HG03565 (cell line): ENCODE data around the gene CIB2.

ENCODE experiments used
- ATAC-seq: cut with Tn5 transposase; IDR thresholded peaks from one replicate; pipeline ENCODE4 v1.9.1; 2021; ENCODE audit warnings: mild to moderate bottlenecking, moderate library complexity; ENCODE audit not compliant: unreplicated experiment

The CIB2 gene

DNA sequence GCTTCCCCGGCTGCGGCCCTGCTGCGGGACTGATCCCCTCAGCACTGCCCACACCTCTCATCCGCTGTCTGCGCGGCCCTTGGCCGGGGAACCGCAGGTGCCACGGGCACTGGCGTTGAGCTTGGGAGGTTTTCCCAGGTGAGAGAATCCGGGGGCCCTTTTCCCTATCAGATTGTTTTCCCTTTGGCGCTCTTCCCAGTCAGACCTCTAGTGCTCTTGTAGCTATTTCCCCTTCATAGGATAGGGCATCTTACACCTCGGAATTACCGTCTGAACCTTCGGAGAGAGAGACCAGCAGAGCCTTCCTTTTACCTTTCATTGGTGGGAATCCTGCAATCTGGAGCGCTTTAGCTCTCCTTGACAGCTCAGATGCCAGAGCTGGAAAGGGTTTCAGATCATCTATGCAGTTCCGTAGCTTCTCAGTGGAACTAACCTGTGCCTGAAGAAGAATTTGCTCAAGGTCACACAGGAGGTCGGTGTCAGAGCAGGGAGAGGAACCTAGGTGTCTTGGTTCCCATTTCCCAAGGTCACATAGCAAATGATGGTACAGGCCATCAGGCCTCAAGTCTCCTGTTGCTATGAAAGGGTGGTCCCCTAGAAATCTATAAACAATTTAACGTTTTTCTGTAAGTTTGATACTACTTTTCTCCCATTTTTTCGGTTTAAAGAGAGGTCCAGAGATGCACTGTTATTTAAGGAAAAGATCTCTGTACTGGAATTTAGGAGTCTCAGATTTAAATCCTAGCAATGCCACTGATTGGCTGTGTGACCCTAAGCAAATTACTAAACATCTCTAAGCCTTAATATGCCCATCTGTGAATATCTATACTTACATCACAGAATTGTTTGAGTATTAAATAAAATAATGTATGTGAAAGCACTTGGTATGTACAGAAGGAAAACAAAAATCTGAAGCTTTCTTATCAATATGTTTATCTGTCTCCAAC, 18.8 kb upstream of the CIB2 start:
- peak; percentile 27 for ATAC-seq

DNA sequence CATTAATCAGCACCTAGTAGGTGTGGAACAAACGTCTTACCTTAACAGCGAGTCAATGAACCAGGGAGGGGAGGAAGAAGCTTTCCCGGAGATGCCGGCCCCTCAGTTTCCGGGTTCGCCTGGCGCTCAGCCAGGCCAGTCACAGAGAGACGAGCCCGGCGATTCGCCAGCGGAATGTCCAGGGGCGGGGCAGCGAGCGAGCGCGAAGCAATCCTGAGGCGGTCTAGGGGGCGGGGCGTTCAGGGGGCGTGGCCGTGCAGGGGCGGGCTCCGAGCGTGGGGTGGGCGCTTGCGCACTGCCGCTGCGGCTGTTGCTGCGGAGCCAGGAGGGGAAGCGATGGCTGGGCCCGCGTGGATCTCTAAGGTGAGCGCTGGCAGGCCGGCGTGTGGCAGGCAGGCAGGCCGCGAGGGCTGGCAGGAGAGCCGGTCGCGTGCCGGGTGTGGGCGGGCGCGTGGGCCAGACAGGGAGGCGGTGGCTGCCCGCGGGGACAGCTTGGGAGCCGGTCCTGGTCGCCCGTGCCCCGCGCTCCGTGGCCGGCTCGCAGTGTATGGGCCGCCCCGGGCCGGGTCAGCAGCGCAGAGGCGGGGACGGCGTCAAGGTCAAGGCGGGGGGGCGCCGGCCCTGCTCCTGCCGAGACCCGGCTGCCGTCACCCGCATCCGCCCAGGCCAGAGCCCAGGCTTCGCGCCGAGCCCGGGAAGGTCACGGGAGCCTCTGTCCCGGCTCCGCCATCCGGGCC, 18.0 kb upstream of the CIB2 start, which contains the start of gene IDH3A:
TSS of gene IDH3A (plus strand) at position 295 of the 737 bp plus-strand sequence. CDS start at position 337, 42 bp downstream.
- peak; percentile 83 for ATAC-seq

DNA sequence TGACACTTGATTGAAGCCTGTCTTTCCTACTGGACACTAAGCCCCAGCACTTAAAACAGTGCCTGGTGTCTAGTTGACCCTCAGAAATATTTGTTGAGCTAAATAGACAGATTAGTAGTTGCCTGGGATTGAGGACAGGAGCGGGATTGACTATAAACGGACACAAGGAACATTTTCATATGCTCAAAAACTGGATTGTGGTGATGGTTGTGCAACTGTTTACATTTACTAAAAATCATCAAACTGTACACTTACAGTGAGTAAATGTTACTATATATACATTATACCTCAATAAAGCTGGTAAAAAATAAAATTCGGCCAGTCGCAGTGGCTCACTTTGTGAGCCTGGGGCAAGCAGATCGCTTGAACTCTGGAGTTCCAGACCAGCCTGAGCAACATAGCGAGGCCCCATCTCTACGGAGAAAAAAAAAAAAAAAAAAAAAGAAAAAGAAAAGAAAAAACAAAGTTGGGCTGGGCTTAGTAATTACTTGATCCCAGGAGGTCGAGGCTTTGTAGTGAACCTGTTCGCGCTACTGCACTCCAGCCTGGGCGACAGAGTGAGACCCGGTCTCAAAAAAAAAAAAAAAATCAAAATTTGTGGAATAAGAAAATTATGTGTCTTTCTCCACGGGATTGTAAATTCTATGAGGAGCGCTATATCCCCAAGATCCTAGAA, 17.3 kb upstream of the CIB2 start:
- no peak for ATAC-seq

DNA sequence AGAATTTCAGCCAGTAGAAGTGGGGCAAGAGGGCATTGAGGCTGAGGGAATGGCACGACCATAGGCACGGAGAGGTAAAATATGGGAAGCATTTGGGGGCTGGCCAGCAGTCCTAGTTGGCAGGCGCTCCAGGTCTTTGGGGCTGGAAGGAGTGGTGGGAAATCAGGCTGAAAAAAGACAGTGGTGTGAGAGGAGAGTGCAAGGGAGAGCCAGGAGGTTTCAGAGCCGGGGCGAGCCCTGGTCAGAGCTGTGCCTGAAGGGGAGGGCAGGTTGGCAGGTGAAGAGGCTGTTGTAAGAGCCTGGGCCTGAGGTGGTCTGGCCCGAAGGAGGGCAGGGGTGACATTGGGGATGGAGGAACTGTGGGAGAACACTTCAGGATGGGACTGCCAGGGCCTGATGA, 16.3 kb upstream of the CIB2 start:
- ATAC-seq: no peak

DNA sequence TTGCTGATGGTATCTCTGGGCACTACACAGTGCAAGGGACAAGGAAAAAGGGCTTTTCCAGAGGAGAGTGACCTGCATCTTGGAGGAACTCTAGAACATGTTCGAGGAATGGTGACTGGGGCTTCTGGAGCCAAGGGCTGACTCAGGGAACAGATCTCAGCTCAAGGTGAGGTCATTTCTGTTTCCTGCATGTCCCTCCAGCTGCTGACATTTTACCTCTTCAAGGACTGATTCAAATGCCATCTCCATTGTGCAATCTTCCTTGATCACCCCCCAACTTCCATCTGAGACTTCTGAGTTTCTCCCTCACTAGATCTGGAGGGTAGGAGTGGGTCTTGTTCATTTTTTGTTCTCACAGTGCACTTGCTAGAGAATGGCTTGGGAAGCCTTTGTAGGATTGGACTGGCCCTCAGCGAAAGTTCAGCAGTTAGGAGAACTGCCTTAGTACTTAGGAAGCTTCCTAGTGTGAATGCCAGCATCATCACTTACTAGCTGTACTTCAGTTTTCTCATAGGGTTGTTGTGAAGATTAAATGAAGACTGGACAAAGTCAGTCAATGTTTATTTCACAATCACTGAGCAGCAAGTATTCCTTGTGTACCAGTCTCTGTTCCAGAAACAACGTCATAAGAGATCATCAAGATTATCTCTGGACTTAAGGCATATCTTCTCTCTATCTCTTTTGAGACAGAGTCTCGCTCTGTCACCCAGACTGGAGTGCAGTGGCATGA, 15.3 kb upstream of the CIB2 start:
- ATAC-seq: no peak

DNA sequence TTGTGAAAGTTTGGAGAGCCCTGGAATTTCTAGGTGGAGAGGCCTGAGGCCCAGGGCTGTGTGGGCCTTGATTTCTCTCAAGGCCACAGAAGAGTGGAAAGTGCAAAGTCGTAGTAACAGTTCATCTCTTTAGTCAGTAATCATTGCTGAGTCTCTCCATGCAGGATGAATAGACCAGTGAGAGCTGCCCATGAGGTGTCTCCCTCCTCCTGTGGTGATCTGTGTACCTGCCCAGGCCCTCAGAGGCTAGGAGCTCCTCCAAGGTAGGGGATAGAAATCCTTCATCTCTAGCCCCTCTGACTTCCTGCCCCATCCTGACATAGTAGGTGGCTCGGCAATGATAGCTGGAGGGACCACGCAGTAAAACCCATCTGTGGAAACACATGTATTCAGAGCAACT, 11.1 kb upstream of the CIB2 start:
- no peak for ATAC-seq

DNA sequence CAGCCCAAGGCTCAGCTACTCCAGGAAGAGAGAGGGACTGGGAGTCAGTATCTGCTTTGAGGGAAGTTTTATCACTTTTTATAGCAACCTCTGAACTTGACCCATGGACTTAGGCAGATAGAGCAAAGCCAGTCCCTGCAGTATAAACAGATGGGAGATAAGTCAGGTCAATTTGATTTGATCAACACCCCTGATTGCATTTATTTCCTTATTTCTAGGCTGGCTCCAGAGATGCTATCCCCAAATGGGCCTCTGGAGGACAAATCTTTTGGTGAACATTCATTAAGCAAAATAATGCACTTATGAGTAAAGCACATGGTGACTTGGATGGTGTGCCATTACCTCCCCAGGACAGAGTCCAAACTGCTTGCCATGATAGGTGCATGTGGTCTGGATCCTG, 9.0 kb upstream of the CIB2 start:
- ATAC-seq: no peak

DNA sequence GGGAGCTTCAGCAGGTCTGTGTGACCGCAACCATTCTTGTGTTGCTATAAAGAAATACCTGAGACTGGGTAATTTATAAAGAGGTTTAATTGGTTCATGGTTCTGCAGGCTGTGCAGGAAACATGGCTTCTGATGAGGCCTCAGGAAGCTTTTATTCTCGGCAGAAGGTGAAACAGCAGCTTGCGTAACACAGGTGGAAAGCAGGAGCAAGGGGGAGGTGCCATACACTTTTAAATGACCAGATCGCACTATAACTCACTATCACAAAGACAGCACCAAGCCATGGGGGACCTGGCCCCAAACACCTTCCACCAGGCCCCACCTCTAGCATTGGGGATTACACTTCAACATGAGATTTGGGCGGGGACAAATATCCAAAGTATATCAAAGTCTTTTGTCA, 8.3 kb upstream of the CIB2 start:
- no peak for ATAC-seq

DNA sequence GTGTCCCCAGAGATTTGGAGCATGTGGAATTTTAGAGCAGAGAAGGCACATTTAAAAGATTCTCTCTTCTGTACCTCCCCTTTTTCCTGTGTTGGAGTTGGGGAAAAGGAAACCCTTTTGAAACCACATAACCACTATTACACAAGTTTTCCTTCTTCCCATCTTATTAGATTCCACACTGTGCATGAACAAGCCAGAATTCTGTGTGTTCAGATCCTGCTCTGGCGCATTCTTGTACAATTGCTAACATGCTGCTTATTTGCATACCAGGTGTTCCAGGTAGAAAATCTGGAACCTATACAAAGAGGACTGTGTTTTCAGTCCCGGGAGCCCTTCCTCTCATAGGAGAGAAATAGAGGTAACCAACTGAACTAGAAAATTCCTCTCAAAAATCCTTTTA, 2.6 kb upstream of the CIB2 start:
- no peak for ATAC-seq

DNA sequence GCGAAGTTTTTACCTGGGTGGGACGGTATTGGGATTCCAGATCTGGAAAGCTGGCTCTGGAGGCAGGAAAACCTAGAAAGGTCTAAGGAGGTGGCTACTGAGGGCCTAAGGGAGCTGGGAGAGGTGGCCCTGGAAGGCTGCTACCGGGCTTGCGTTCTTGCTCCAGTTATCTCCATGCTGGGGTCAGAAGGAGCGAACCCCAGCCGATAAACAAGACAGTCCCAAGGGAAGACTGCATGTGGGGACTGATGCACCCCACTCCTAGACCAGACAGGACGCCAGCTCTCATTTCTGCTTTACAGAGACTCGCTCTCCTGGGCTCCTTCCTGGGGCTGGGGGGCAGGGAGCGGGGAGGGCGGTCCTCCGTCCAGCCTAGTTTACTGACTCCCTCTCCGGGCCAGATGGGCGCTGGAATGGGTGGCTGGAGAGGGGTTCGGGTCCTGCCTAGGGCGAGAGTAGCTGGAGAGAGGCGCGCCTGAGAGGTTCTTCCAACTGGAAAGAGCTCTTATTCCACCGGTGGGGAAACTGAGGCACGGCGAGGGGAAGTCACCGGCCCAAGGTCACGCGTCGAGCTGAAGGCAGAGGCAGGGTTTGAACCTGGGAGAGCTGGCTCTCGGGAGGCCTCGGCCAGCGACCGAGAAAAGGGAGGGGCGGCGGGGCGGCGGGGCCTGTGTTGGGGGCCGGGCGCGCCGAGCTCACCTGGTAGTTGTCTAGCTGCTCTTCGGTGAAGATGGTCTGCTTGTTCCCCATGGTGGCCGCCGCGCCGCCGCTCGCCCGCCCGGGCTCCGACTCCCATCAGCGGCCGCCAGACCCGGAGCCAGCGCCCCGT, 565 bp downstream of the CIB2 start:
- ATAC-seq: peak; percentile 34

DNA sequence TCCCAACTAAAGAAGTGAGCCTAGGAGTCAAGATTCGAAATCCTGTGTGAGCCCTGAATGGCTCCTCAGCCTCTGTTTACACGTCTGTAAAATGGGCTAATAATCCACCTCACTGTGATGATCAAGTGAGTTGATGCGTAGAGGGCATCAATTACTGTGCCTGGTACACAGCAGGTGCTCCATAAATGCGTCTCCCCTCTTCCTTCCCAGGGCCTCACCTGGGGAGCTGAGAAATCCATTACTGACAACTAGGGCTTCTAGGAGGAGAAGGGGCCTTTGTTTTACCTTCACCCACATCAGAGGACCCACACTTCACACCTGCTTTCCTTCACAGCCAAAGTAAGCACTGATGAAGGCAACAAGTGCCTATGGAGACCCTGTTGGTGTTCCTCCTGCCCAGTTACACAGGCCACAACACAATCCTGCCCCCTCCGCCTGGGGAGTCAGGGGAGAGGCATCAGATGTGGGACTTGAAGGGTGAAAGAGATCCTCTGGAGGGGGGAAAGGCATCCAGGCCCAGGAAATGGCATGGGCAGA, 1.4 kb downstream of the CIB2 start:
- ATAC-seq: no peak

DNA sequence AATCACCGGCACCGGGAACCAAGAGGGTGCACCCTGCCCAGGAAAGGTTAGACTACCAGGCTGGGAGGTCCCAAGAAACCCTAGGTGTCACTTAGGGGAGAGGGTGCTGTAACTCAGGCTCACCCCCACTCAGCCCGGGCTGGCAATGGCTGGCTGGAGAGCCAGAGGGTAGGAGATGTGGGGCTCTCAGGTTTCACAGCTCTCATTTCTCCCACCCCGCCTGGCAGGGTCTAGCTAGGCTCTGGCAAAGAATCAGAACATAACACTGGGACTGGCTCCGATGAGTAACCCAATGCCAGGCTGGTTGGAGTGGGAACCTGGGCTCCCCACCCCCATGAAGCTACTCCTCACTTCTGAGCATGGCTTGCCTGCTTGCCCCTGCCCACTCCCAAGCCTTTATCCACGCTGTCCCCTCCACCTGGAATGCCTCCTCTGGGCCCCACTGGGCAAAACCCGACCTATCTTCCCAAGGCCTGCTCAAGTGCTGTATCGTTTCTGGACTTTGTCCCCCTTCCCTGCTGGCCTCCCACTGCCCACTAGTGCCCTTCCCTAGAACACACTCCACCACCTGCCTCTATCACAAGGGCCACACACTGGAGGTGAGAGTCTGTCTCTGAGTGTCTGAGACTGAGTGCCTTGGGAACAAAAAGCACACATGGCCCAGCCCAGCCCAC, 2.0 kb downstream of the CIB2 start:
- no peak for ATAC-seq

DNA sequence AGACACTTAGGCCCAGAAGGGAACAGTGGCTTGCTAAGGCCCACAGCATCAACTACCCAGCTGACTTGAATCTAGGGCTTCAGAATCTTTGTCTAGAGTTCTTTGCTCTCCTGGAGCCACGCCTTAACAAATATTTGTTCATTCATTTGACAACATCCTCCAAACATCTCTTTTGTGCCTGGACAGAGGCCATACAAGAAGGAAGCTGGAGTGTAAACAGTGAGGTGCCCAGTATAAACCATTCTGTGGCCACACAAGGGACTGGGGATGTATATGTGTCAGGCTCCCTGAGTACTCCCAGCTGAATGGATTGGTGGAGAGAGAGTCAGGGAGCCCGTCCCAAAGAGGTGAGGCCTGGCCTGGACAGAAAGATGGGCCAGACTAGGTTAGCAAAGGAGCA, 3.4 kb downstream of the CIB2 start:
- no peak for ATAC-seq

DNA sequence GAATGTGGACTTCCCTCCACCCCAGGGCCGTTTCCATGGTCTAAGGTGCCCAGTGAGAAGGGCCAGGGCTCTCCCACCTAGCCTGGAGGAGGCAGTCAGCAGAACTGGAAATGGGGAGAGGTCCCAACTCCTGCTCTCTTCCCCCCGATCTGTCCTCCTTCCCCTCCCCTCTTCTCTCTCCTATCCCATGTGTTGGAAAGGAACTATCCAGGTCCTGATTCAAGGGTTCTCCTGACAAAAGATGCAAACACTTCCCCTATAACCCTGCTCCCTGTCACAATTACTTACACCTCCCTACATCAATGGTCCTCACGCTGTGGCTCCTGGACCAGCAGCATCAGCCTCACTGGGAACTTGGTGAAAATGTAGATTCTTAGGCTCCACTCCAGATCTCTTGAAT, 6.0 kb downstream of the CIB2 start:
- ATAC-seq: no peak

DNA sequence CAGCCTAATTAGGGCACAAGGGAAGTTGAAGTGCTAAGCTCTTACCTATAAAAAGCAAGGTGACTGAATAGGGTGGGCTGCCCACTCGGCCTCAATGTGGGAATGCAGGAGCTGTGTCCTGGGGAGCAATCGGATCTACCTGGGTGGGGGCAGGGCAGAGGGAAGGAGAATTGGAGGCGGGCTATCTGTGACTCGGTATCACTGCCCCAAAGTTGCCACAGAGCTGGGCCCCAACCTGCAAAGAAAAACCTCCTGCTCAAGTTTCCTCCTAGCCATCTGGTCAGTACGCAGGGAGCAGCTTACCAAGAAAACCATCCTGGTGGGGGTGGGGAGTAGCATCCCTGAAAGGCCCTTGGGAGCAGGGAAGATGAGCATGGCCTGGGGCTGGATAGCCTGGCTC, 10.7 kb downstream of the CIB2 start:
- ATAC-seq: no peak

DNA sequence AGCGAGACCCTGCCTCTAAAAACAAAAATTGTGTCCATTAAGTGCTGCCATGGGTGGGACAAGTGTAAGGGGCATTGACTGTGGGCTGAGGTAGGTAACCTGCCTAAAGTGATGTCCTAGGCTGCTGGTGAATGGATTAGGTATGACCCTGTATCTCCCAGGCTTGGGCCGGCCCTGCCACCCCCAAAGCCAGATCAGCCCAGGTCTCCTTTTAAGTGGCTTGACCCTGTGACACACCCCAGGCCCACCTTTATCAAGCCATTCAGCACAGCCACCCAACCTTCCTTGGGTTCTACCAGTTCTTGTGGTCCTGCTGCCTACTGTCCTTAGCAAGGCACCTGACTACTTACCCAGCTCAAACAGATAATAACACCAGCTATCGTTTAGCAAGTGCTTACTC, 18.7 kb downstream of the CIB2 start:
- ATAC-seq: no peak

DNA sequence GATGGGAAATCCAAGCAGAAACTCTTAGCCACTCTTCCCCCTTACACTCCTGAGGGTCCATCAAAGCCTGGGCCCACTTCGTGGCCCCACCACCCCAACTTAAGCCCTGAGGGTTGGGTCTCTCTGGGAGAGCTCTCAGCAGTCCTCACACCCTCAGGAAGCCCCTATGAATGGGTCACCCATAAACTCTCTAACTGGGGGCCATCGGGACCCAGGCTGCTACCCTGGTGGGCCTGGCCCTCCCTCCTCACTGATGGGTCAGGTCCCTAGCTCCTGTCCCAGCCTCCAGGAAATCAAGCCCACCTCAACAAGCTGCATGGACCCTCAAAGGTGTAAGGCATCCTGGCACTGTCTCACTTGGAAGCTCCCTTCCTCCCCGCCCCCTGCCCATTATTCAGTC, 19.5 kb downstream of the CIB2 start:
- ATAC-seq: no peak

DNA sequence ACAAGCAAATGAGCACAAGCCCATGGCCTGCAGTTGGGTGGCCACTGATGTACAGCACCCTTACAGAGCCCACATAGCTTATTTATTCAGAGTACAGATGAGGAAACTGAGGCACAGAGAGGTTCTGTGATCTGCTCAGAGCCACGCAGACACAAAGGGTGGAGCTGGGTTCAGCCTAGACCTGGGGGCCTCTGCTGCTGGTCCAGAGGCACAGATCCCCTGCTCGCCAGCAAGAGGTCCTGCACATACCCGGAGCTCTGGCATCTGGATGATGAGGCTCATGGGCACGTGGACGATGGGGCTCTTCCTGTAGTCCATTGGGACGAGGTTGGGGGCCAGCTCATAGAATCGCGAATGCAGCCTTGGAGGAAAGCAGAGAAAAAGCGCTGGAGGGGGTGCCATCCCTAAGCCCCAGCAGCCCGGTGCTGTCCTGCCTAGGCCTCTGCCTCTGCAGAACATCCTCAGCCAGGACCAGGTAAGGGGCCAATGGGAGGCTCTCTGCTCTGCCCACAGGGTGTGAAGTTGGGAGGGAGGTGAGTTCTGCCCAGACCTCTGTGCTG, 20.2 kb downstream of the CIB2 start:
- ATAC-seq: no peak

DNA sequence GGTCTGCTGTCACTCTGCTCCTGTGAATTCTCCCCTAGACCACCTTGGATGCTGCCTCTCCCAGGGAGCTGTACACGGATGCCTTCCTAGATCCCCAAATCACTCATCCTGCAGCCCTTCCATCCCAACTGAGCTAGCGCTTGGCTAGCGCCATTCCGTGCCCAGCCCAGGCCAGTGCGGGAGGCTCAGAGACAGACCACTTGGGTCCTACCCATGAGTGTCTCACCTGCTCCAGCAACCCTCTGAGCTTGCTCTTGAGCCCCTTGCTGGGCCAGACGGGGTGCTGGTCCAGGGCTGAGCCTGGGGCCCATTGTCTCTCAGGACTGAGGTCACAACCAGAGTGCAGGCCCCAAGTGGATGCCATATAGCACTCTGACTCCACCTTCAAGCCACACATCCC, 21.1 kb downstream of the CIB2 start:
- ATAC-seq: no peak
